ENCODE results near the gene RAB9A.

Gene RAB9A

DNA sequence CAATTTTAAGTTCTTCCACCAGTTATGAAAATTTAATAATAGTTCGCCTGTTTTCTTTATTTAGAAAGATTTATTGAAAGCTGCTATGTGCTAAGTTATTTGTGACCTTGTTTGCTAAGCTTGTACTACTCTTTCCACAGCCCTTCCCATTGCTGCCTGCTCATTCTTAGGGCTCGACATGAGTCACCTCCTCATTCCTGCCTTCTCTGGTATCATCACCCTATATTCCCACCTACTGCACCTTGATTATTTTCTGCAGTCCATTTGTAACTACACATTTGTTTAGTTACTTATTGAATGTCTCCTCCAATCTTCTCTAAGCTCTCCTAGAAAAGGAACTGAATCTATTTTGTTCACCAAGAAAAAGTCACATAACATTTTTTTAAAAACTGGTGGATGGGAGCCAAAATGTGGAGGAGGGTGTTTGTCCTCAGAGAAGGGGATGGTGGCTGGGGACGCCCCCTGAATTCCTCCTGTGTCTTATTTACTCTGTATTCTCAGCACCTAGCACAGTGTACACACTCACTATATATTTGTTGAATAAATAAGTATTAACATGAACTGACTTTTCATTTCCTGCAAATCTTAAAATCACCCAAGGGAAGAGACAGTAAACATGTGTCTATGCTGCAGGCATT lies 3.7 kb upstream of the RAB9A start:
- Histone ChIP-seq H2BK120ac (ENCODE audit: low read depth, low read length) (no peak overlapping the region), H3K27me3 (ENCODE audit: control insufficient read depth in 1 of 2, insufficient read depth in 1 of 2, low read length in 2 of 2) (peaks cover 0 to 30% of the 10 kb centered on the region in 2 experiments), H3K14ac (ENCODE audit: low read length in 2 of 2) (no peak overlapping the region), H3K36me3 (ENCODE audit: control insufficient read depth in 1 of 2, insufficient read depth in 2 of 2, low read depth in 1 of 2, low read length in 2 of 2) (no peaks in the 10 kb centered on the region), H3K4me3 (ENCODE audit: insufficient read depth in 1 of 2, low read depth in 1 of 2, low read length in 2 of 2) (no peak overlapping the region), H3K79me1 (replicated peaks; ENCODE audit: low read length, poor library complexity, severe bottlenecking) (no peaks in the 10 kb centered on the region), H4K91ac (ENCODE audit: low read length) (no peak overlapping the region), H4K8ac (ENCODE audit: low read length) (no peak overlapping the region), H3K4me2 (ENCODE audit: low read length, poor library complexity, severe bottlenecking) (no peak overlapping the region), H2AFZ (ENCODE audit: low read depth, low read length) (no peak overlapping the region), H3K23ac (ENCODE audit: low read length in 2 of 2) (no peak overlapping the region), H3K4ac (ENCODE audit: low read depth in 1 of 2, low read length in 2 of 2) (no peak overlapping the region), H2AK5ac (ENCODE audit: low read length, severe bottlenecking) (no peak overlapping the region), H3K9me3 (ENCODE audit: control insufficient read depth, low read length) (peaks cover 3% of the 10 kb centered on the region), H2BK12ac (ENCODE audit: low read length in 2 of 2) (no peak overlapping the region), H2BK5ac (ENCODE audit: low read depth, low read length, poor library complexity, severe bottlenecking) (no peak overlapping the region), H2BK15ac (ENCODE audit: low read depth, poor library complexity, severe bottlenecking) (no peak overlapping the region), H3K27ac (ENCODE audit: low read length, poor library complexity, severe bottlenecking) (no peak overlapping the region), H3K4me1 (ENCODE audit: control insufficient read depth, insufficient read depth, low read depth, low read length) (no peaks in the 10 kb centered on the region), H3K18ac (ENCODE audit: low read depth in 1 of 2, low read length in 2 of 2) (no peak overlapping the region), H3K9ac (ENCODE audit: low read length) (no peak overlapping the region)
- WGBS = 92% methylated on average over 1 of the region's 3 CpGs
- DNase-seq = no peak

DNA sequence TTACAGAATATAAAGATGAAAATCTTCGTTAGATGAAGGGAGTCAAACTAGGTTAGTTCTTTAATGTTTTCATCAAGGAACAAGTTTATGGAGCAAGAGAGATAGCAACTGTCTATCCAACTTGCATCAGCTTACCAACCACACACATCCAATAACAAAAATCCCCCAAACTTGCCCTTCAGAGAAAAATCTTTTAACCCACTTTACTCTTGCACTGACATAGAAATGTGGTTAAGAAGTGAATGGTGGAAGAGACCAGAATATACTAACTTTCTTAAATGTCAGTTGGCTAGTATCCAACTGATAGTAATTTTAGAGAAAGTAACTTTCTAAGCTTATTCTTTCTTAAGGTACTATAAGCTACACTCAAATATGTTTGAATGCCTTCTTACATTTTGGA lies 1.7 kb upstream of the RAB9A start:
- H3K4me3 ChIP-seq (ENCODE audit: insufficient read depth in 1 of 2, low read depth in 1 of 2, low read length in 2 of 2) = no peak overlapping the region
- H3K27me3 ChIP-seq (ENCODE audit: control insufficient read depth in 1 of 2, insufficient read depth in 1 of 2, low read length in 2 of 2) = peaks cover 0 to 22% of the 10 kb centered on the region in 2 experiments
- WGBS = no CpG with 5 or more reads among the region's 1 CpG

DNA sequence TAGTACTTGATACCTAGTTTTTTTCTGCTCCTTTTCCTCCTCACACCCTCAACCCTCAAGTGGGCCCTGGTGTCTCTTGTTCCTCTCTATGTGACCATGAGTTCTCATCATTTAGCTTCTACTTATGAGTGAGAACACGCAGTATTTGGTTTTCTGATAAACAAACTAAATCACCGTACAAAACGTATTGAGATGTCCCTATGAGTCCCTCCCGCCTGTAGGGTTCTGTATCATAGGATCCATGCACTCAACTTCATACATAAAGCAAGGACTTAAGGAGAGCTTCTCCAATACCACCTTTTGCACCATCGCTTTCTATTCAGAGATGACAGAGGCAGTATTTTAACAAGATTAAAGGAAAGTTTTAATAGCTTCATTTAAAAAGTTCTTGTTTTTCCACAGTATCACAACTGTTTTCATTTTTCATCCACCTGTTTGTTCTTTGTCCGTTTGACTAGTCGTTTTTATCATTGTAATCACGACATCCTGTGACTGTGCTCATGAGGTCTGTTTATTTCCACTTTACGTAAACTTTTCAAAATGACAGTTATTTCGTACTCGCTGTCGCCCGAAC lies 457 bp upstream of the RAB9A start:
- Histone ChIP-seq H3K27ac (ENCODE audit: low read length, poor library complexity, severe bottlenecking) (no peak overlapping the region), H2BK120ac (ENCODE audit: low read depth, low read length) (no peak overlapping the region), H2BK12ac (ENCODE audit: low read length in 2 of 2) (no peak overlapping the region), H3K4me2 (ENCODE audit: low read length, poor library complexity, severe bottlenecking) (peak overlapping the region; percentile 29), H2BK15ac (ENCODE audit: low read depth, poor library complexity, severe bottlenecking) (no peak overlapping the region), H3K23ac (ENCODE audit: low read length in 2 of 2) (no peak overlapping the region), H4K8ac (ENCODE audit: low read length) (no peak overlapping the region), H3K79me1 (replicated peaks; ENCODE audit: low read length, poor library complexity, severe bottlenecking) (no peaks in the 10 kb centered on the region), H3K27me3 (ENCODE audit: control insufficient read depth in 1 of 2, insufficient read depth in 1 of 2, low read length in 2 of 2) (peaks cover 0 to 29% of the 10 kb centered on the region in 2 experiments), H3K9ac (ENCODE audit: low read length) (peak overlapping the region; percentile 100), H2AFZ (ENCODE audit: low read depth, low read length) (no peak overlapping the region), H3K4ac (ENCODE audit: low read depth in 1 of 2, low read length in 2 of 2) (no peak overlapping the region), H3K4me1 (ENCODE audit: control insufficient read depth, insufficient read depth, low read depth, low read length) (peaks cover 4% of the 10 kb centered on the region), H2BK5ac (ENCODE audit: low read depth, low read length, poor library complexity, severe bottlenecking) (no peak overlapping the region), H3K18ac (ENCODE audit: low read depth in 1 of 2, low read length in 2 of 2) (no peak overlapping the region), H3K14ac (ENCODE audit: low read length in 2 of 2) (no peak overlapping the region), H2AK5ac (ENCODE audit: low read length, severe bottlenecking) (no peak overlapping the region), H3K36me3 (ENCODE audit: control insufficient read depth in 1 of 2, insufficient read depth in 2 of 2, low read depth in 1 of 2, low read length in 2 of 2) (no peaks in the 10 kb centered on the region), H3K4me3 (ENCODE audit: insufficient read depth in 1 of 2, low read depth in 1 of 2, low read length in 2 of 2) (peak overlapping the region; percentile 80 to 97), H3K9me3 (ENCODE audit: control insufficient read depth, low read length) (no peaks in the 10 kb centered on the region), H4K91ac (ENCODE audit: low read length) (no peak overlapping the region)
- no peak for DNase-seq
- 7% methylated on average over 12 of the region's 13 CpGs for WGBS

More for the DNA sequence above, 1.7 kb upstream of the RAB9A start:
- H3K4me1 ChIP-seq (ENCODE audit: control insufficient read depth, insufficient read depth, low read depth, low read length) = peaks cover 2% of the 10 kb centered on the region
- H3K9ac ChIP-seq (ENCODE audit: low read length) = no peak overlapping the region
- H3K4me2 ChIP-seq (ENCODE audit: low read length, poor library complexity, severe bottlenecking) = no peak overlapping the region
- H3K14ac ChIP-seq (ENCODE audit: low read length in 2 of 2) = no peak overlapping the region
- no peak overlapping the region for H3K23ac ChIP-seq (ENCODE audit: low read length in 2 of 2)
- no peak overlapping the region for H4K91ac ChIP-seq (ENCODE audit: low read length)
- DNase-seq = no peak
- H2BK12ac ChIP-seq (ENCODE audit: low read length in 2 of 2) = no peak overlapping the region
- no peak overlapping the region for H2BK120ac ChIP-seq (ENCODE audit: low read depth, low read length)
- H2AFZ ChIP-seq (ENCODE audit: low read depth, low read length) = no peak overlapping the region
- no peak overlapping the region for H3K4ac ChIP-seq (ENCODE audit: low read depth in 1 of 2, low read length in 2 of 2)
- no peak overlapping the region for H2AK5ac ChIP-seq (ENCODE audit: low read length, severe bottlenecking)
- no peak overlapping the region for H2BK5ac ChIP-seq (ENCODE audit: low read depth, low read length, poor library complexity, severe bottlenecking)
- H4K8ac ChIP-seq (ENCODE audit: low read length) = no peak overlapping the region
- no peaks in the 10 kb centered on the region for H3K79me1 ChIP-seq (replicated peaks; ENCODE audit: low read length, poor library complexity, severe bottlenecking)
- no peak overlapping the region for H3K18ac ChIP-seq (ENCODE audit: low read depth in 1 of 2, low read length in 2 of 2)
- no peaks in the 10 kb centered on the region for H3K36me3 ChIP-seq (ENCODE audit: control insufficient read depth in 1 of 2, insufficient read depth in 2 of 2, low read depth in 1 of 2, low read length in 2 of 2)
- H3K27ac ChIP-seq (ENCODE audit: low read length, poor library complexity, severe bottlenecking) = no peak overlapping the region
- no peak overlapping the region for H2BK15ac ChIP-seq (ENCODE audit: low read depth, poor library complexity, severe bottlenecking)
- no peaks in the 10 kb centered on the region for H3K9me3 ChIP-seq (ENCODE audit: control insufficient read depth, low read length)

DNA sequence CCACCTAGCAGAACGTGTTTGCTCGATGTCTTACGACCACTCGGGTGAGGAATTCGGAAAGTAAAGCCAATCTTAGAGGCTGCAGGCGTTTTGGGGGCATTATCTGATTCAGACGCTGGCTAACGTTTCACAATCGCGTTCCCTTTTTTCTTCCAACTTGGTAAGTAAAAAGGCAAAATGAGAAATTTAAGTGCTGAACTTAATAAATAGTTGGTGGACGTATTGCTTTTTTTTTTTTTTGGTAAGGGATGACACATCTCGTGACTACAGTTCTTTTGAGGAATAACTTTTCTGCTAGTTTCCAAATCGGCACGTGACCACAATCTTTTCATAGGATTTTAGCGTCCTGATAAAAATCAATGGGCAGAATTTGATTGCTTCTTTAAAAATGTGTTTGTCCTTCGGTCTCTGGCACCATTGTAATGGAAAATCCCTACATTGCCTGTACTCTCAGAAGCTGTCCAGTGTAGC lies 848 bp downstream of the RAB9A start:
- DNase-seq = peak; percentile 47
- no peak overlapping the region for H2BK12ac ChIP-seq (ENCODE audit: low read length in 2 of 2)
- peak overlapping the region; percentile 100 for H3K9ac ChIP-seq (ENCODE audit: low read length)
- 0% methylated on average over 12 of the region's 16 CpGs for WGBS
- H2BK5ac ChIP-seq (ENCODE audit: low read depth, low read length, poor library complexity, severe bottlenecking) = no peak overlapping the region
- H2BK15ac ChIP-seq (ENCODE audit: low read depth, poor library complexity, severe bottlenecking) = no peak overlapping the region
- peak overlapping the region; percentile 80 to 97 for H3K4me3 ChIP-seq (ENCODE audit: insufficient read depth in 1 of 2, low read depth in 1 of 2, low read length in 2 of 2)
- H3K4me1 ChIP-seq (ENCODE audit: control insufficient read depth, insufficient read depth, low read depth, low read length) = peaks cover 4% of the 10 kb centered on the region
- peaks cover 0 to 4% of the 10 kb centered on the region in 2 experiments for H3K36me3 ChIP-seq (ENCODE audit: control insufficient read depth in 1 of 2, insufficient read depth in 2 of 2, low read depth in 1 of 2, low read length in 2 of 2)
- H3K4ac ChIP-seq (ENCODE audit: low read depth in 1 of 2, low read length in 2 of 2) = peak overlapping the region in 1 of 2 experiments; percentile 84
- no peak overlapping the region for H2AFZ ChIP-seq (ENCODE audit: low read depth, low read length)
- H2AK5ac ChIP-seq (ENCODE audit: low read length, severe bottlenecking) = no peak overlapping the region
- H3K18ac ChIP-seq (ENCODE audit: low read depth in 1 of 2, low read length in 2 of 2) = peak overlapping the region in 1 of 2 experiments; percentile 66
- no peak overlapping the region for H2BK120ac ChIP-seq (ENCODE audit: low read depth, low read length)
- H3K27ac ChIP-seq (ENCODE audit: low read length, poor library complexity, severe bottlenecking) = peak overlapping the region; percentile 50
- H3K79me1 ChIP-seq (replicated peaks; ENCODE audit: low read length, poor library complexity, severe bottlenecking) = no peaks in the 10 kb centered on the region
- peak overlapping the region; percentile 50 for H3K4me2 ChIP-seq (ENCODE audit: low read length, poor library complexity, severe bottlenecking)
- no peak overlapping the region for H3K14ac ChIP-seq (ENCODE audit: low read length in 2 of 2)
- no peaks in the 10 kb centered on the region for H3K9me3 ChIP-seq (ENCODE audit: control insufficient read depth, low read length)
- no peak overlapping the region for H4K91ac ChIP-seq (ENCODE audit: low read length)
- peaks cover 0 to 17% of the 10 kb centered on the region in 2 experiments for H3K27me3 ChIP-seq (ENCODE audit: control insufficient read depth in 1 of 2, insufficient read depth in 1 of 2, low read length in 2 of 2)
- H3K23ac ChIP-seq (ENCODE audit: low read length in 2 of 2) = no peak overlapping the region
- no peak overlapping the region for H4K8ac ChIP-seq (ENCODE audit: low read length)
